Measurements from ENCODE around the gene MED19.

The MED19 gene

GRCh38 chr11:57675176-57675941, 36.7 kb downstream of the MED19 start:
- H3K4me3 Mint-ChIP-seq: peak overlapping the region in 1 of 2 donors; percentile 9
- ATAC-seq (no peak), DNase-seq (no peak)
- H3K4me1 Mint-ChIP-seq: peaks cover 76% of the 10 kb centered on the region
- H3K27me3 Mint-ChIP-seq: no peaks in the 10 kb centered on the region
- H3K9me3 Mint-ChIP-seq: no peaks in the 10 kb centered on the region
- H3K27ac Mint-ChIP-seq: peak overlapping the region; percentile 27 to 70

GRCh38 chr11:57674251-57674650, 37.8 kb downstream of the MED19 start:
- Mint-ChIP-seq H3K9me3 (no peaks in the 10 kb centered on the region), H3K4me3 (peak overlapping the region in 1 of 2 donors; percentile 6), H3K27ac (peak overlapping the region in 1 of 2 donors; percentile 82), H3K4me1 (peaks cover 76% of the 10 kb centered on the region), H3K27me3 (no peaks in the 10 kb centered on the region)
- DNase-seq (no peak), ATAC-seq (no peak)

- Mint-ChIP-seq H3K27ac (peak overlapping the region; percentile 99 to 100), H3K4me3 (peak overlapping the region; percentile 89 to 91), H3K27me3 (no peaks in the 10 kb centered on the region), H3K4me1 (peaks cover 48% of the 10 kb centered on the region), H3K9me3 (no peaks in the 10 kb centered on the region)
- DNase-seq: no peak
- ATAC-seq: peak; percentile 19
These were observed 43.6 kb downstream of the MED19 start for GRCh38 chr11:57668434-57668782.

GRCh38 chr11:57667736-57668433, 44.1 kb downstream of the MED19 start, which contains the start of gene ZDHHC5:
TSS of gene ZDHHC5 (plus strand) at chr11:57668114. CDS start at chr11:57673091, 4,977 bp downstream.
- Mint-ChIP-seq H3K9me3 (no peaks in the 10 kb centered on the region), H3K4me3 (peak within 1 kb of the TSS; percentile 89 to 91), H3K27me3 (no peaks in the 10 kb centered on the region), H3K27ac (peak within 1 kb of the TSS; percentile 99 to 100), H3K4me1 (peaks cover 43% of the 10 kb centered on the region)
- peak; percentile 93 for ATAC-seq
- peak; percentile 100 for DNase-seq

DNA sequence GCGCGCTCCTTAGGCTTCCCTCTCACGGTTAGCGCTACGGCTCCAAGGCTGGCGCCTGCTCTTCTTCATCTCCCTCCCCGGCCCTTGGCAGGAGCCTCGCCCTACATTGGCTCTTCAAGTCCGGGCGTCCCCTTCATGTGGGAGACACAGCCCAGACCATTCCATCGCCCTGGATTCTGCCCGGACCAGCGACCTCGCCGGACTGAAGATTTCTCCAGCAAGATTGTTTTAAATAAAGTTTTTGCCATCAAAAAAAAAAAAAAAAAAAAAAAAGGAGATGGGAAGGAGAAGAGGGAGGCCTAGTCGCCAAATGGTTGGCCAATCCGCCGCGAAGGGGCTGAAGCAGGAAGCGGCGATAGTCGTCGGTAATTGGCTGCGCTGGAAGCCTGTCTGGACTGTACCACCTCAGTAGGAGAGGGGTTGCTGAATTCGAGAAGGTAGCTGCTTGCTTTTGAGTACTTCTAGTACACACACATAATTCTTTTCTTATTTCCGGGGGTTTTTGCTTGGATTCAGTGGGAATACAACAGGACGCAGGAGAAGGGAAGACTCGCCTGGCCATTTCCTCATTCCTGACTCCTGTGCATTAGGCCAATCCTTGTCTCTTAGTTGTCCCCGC, 44.8 kb downstream of the MED19 start:
- ATAC-seq: peak; percentile 72
- peaks cover 43% of the 10 kb centered on the region for H3K4me1 Mint-ChIP-seq
- no peaks in the 10 kb centered on the region for H3K27me3 Mint-ChIP-seq

DNA sequence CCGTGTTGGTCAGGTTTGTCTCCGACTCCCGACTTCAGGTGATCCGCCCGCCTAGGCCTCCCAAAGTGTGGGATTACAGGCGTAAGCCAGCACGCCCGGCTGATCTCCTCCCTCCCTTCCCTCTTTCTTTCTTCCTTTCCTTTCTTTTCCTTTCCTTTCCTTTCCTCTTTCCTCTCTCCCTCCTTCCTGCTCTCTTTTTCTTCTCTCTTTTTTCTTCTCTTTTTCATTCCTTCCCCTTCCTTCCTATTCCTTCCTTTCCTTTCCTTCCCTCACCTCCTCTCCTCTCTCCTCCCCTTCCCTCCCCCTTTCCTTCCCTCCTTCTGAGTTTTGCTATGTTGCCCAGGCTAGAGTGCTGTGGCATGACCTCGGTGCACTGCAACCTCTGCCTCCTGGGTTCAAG, 48.0 kb downstream of the MED19 start:
- no peak overlapping the region for H3K27ac Mint-ChIP-seq
- no peak overlapping the region for H3K4me3 Mint-ChIP-seq
- ATAC-seq (no peak), DNase-seq (no peak)
- no peaks in the 10 kb centered on the region for H3K27me3 Mint-ChIP-seq
- peaks cover 35% of the 10 kb centered on the region for H3K4me1 Mint-ChIP-seq
- no peaks in the 10 kb centered on the region for H3K9me3 Mint-ChIP-seq

More for the DNA sequence above, 44.8 kb downstream of the MED19 start:
- Mint-ChIP-seq H3K9me3 (no peaks in the 10 kb centered on the region), H3K4me3 (peak overlapping the region; percentile 89 to 91), H3K27ac (peak overlapping the region; percentile 99 to 100)
- peak; percentile 91 to 96 for DNase-seq

DNA sequence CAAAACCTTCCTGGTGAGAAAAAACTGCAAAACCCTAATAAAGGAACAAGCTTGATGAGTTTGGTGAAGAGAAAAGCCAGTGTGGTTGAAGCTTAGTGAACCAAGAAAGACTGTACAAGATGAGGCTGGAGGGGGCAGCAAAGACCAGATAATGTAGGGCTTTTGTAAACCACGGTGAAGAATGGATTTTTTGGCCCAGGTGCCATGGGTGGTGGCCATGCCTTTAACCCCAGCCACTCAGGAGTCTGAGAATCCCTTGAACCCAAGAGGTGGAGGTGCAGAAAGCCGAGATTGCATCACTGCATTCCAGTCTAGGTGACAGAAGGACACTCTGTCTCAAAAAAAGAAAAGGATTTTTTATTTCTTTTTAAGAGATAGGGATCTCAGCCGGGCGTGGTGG, 49.1 kb downstream of the MED19 start:
- H3K27me3 Mint-ChIP-seq: no peaks in the 10 kb centered on the region
- peaks cover 46% of the 10 kb centered on the region for H3K4me1 Mint-ChIP-seq
- no peaks in the 10 kb centered on the region for H3K9me3 Mint-ChIP-seq
- H3K4me3 Mint-ChIP-seq: no peak overlapping the region
- ATAC-seq (no peak), DNase-seq (no peak)
- H3K27ac Mint-ChIP-seq: no peak overlapping the region

GRCh38 chr11:57659669-57660068, 52.3 kb downstream of the MED19 start:
- no peak overlapping the region for H3K27ac Mint-ChIP-seq
- no peak overlapping the region for H3K4me3 Mint-ChIP-seq
- no peak for DNase-seq
- ATAC-seq: no peak
- peaks cover 51% of the 10 kb centered on the region for H3K4me1 Mint-ChIP-seq
- no peaks in the 10 kb centered on the region for H3K9me3 Mint-ChIP-seq
- H3K27me3 Mint-ChIP-seq: no peaks in the 10 kb centered on the region

DNA sequence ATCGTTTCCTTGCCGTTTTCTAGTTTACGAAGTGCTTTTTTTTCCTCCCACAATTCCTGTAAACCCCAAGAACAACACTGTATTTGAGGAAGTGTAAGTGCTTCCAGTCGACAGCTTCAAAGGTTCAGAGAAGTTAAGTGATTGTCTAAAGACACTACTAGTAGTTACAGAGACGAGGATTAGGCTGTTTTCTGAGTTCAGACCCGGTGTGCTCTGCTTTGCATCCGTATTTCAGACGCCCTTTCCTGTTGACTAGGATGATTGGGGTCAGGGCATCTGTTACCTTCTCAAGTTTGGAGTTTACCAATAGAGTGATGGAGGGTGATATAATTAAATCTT, 54.0 kb downstream of the MED19 start:
- H3K4me1 Mint-ChIP-seq: peaks cover 55% of the 10 kb centered on the region
- DNase-seq (no peak), ATAC-seq (no peak)
- H3K27me3 Mint-ChIP-seq: no peaks in the 10 kb centered on the region
- H3K9me3 Mint-ChIP-seq: no peaks in the 10 kb centered on the region
- peak overlapping the region; percentile 99 to 100 for H3K4me3 Mint-ChIP-seq
- H3K27ac Mint-ChIP-seq: peak overlapping the region; percentile 95 to 99

DNA sequence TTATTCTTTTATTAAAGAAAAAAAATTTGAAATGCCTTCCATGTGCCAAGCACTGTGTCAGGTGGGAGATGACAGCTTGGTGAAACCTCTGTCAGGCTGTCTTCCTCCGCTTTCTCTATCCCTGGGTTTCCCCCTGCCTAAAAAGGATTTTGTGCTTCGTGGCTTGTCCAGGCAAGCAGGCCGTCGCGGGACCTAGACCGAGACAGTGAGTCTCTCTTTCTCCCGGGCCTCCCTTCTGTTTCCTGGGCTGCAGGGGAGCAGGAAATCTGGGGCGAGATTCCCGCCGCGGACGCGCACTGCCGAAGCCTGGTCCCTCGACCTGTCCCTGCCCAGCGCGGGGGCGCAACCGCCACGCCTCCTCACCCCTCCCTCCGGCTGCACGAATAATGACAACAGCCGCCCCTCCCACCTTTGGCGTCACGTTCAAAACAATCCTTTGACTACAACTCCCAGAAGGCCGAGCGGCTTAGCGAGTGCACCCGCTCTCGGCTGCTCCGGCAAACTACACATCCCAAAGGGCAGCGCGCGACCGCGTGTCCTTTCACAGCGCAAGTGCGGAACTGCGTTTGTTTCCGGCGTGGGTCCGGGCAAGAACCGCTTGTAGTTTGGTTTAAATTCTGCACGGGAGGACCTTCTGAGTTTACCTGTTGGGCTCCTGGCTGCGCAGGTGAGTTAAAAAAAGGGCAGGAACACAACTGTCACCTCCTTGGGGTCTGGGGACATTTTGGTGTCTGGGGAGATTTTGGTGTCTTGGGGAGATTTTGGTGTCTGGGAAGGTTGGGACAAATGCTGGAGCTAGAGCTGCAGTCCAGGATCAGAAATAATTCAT, 54.6 kb downstream of the MED19 start, which contains the start of gene CLP1:
CLP1 (plus strand) TSS at position 569 of the 829 bp plus-strand sequence. CDS start 1,715 bp downstream, outside the sequence.
- no peaks in the 10 kb centered on the region for H3K27me3 Mint-ChIP-seq
- H3K27ac Mint-ChIP-seq: peak within 1 kb of the TSS; percentile 95 to 99
- DNase-seq: peak; percentile 95 to 98
- peak within 1 kb of the TSS; percentile 99 to 100 for H3K4me3 Mint-ChIP-seq
- no peaks in the 10 kb centered on the region for H3K9me3 Mint-ChIP-seq
- peaks cover 53% of the 10 kb centered on the region for H3K4me1 Mint-ChIP-seq
- peak; percentile 99 for ATAC-seq

DNA sequence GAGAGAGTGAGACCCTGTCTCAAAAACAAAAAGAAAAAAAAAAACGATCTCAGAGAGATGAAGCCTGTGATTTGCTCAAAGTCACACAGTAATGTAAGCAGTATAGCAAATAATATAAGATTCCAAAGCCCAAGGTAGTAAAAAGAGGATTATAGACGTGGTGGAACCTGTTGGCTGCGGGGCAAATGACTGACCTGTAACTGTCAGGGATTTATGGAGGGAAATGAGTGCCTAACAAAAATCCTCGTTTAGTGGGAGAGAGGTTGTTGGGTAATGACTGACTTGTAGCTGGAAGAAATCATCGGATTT, 55.2 kb downstream of the MED19 start:
- ATAC-seq (no peak), DNase-seq (no peak)
- no peaks in the 10 kb centered on the region for H3K9me3 Mint-ChIP-seq
- H3K4me3 Mint-ChIP-seq: peak overlapping the region; percentile 71 to 100
- H3K27me3 Mint-ChIP-seq: no peaks in the 10 kb centered on the region
- H3K27ac Mint-ChIP-seq: peak overlapping the region in 1 of 2 donors; percentile 99
- H3K4me1 Mint-ChIP-seq: peaks cover 49% of the 10 kb centered on the region

Measured in stimulated activated naive CD8-positive, alpha-beta T cell treated with anti-CD3 and anti-CD28 coated beads, Interleukin-15, amount 100 ng/mL, for 72 hours (primary cell).